ENCODE data around the gene ZNF14.

Gene ZNF14

GRCh38 chr19:19662344-19662743 is 70.6 kb downstream of the ZNF14 start:
- intact Hi-C loops (cut with DNase I), result no loop called here
- peak in 1 of 42 donors; percentile 10 for DNase-seq

GRCh38 chr19:19661675-19662251 is 71.1 kb downstream of the ZNF14 start:
- peak in 6 of 42 donors; percentile 18 to 52 (median 34) for DNase-seq
- intact Hi-C loops (cut with DNase I), result no loop called here

- peak in 1 of 42 donors; percentile 24 for DNase-seq
- intact Hi-C loops (cut with DNase I), result no loop called here
Observed at GRCh38 chr19:19661141-19661674, 71.7 kb downstream of the ZNF14 start.

Measured in head of caudate nucleus (tissue), 42 donors.